ENCODE data around the gene PRRC2B. TPM values are rescaled to one million over a fixed set of nuclear protein-coding genes. Genes with fewer than 3 reads are reported as not detected.

The PRRC2B gene
- total and polyA plus RNA-seq, 8 donors, result 26.3 to 251 (median 71.8) TPM

GRCh38 chr9:131487621-131488031 lies 93.7 kb downstream of the PRRC2B start:
- DNase-seq, result no peak
- H3K27me3 ChIP-seq, result no peaks in the 10 kb centered on the region
- 72 to 87% (median 83%) methylated on average over 4 to 14 of the region's 14 CpGs for WGBS, 5 donors
- intact Hi-C loops (cut with DNase I; ENCODE audit: low total_unique reads), result loop anchor here (5.0 kb wide), 1 partner anchor 135 kb away; no protein-coding TSS in a partner anchor
- no peak overlapping the region for H3K27ac ChIP-seq
- peaks cover 0 to 10% (median 2%) of the 10 kb centered on the region in 4 donors for H3K4me1 ChIP-seq
- TF ChIP-seq EP300 (IDR thresholded peaks at IDR 0.05) (no peak), CTCF (IDR thresholded peaks at IDR 0.05) (no peak), POLR2AphosphoS5 (IDR thresholded peaks at IDR 0.05) (no peak), POLR2A (IDR thresholded peaks at IDR 0.05) (no peak)
- no peak overlapping the region for H3K4me3 ChIP-seq
- peaks cover 100% of the 10 kb centered on the region in 4 donors for H3K36me3 ChIP-seq
- H3K9me3 ChIP-seq, result no peaks in the 10 kb centered on the region

- Histone ChIP-seq H3K27ac (no peak overlapping the region), H3K4me1 (no peaks in the 10 kb centered on the region), H3K27me3 (no peaks in the 10 kb centered on the region), H3K36me3 (peaks cover 96 to 100% (median 100%) of the 10 kb centered on the region in 4 donors), H3K4me3 (no peak overlapping the region), H3K9me3 (no peaks in the 10 kb centered on the region)
- TF ChIP-seq CTCF (IDR thresholded peaks at IDR 0.05), result no peak
- TF ChIP-seq EP300 (IDR thresholded peaks at IDR 0.05), result no peak
- no peak for TF ChIP-seq POLR2AphosphoS5 (IDR thresholded peaks at IDR 0.05)
- TF ChIP-seq POLR2A (IDR thresholded peaks at IDR 0.05), result no peak
- intact Hi-C loops (cut with DNase I; ENCODE audit: low total_unique reads), result no loop called here
- DNase-seq, result no peak
- WGBS, 5 donors, result 72 to 74% (median 74%) methylated on average over 8 of the region's 8 CpGs
Observed at GRCh38 chr9:131490514-131490913, 96.6 kb downstream of the PRRC2B start.

- TF ChIP-seq EP300 (IDR thresholded peaks at IDR 0.05), result no peak
- TF ChIP-seq CTCF (IDR thresholded peaks at IDR 0.05), result no peak
- no peak for TF ChIP-seq POLR2A (IDR thresholded peaks at IDR 0.05)
- no peak for TF ChIP-seq POLR2AphosphoS5 (IDR thresholded peaks at IDR 0.05)
- Histone ChIP-seq H3K4me1 (no peaks in the 10 kb centered on the region), H3K36me3 (peaks cover 96 to 100% (median 100%) of the 10 kb centered on the region in 4 donors), H3K27me3 (no peaks in the 10 kb centered on the region), H3K9me3 (no peaks in the 10 kb centered on the region), H3K4me3 (no peak overlapping the region), H3K27ac (no peak overlapping the region)
- no peak for DNase-seq
- intact Hi-C loops (cut with DNase I; ENCODE audit: low total_unique reads), result no loop called here
- 93 to 95% (median 95%) methylated on average over 20 of the region's 20 CpGs for WGBS, 5 donors
Observed at GRCh38 chr9:131491001-131491710, 97.3 kb downstream of the PRRC2B start.

- DNase-seq, result no peak
- Histone ChIP-seq H3K4me1 (no peaks in the 10 kb centered on the region), H3K27me3 (no peaks in the 10 kb centered on the region), H3K27ac (no peak overlapping the region), H3K9me3 (no peaks in the 10 kb centered on the region), H3K4me3 (no peak overlapping the region), H3K36me3 (peaks cover 96 to 100% (median 100%) of the 10 kb centered on the region in 4 donors)
- intact Hi-C loops (cut with DNase I; ENCODE audit: low total_unique reads), result no loop called here
- WGBS, 5 donors, result 74 to 88% (median 80%) methylated on average over 6 of the region's 6 CpGs
- TF ChIP-seq POLR2A (IDR thresholded peaks at IDR 0.05), result no peak
- TF ChIP-seq CTCF (IDR thresholded peaks at IDR 0.05), result no peak
- no peak for TF ChIP-seq POLR2AphosphoS5 (IDR thresholded peaks at IDR 0.05)
- no peak for TF ChIP-seq EP300 (IDR thresholded peaks at IDR 0.05)
Observed at GRCh38 chr9:131492070-131492469, 98.2 kb downstream of the PRRC2B start.

Measured in stomach (tissue), 9 donors.